MM.1S (cell line): Measurements from ENCODE around the gene NDP.

Experiments used
- CTCF ChIP-seq: fragments of 300-600 bp; sonication (generic); IDR thresholded peaks from 2 replicates; pipeline ENCODE4 v1.5.1; 2016; ENCODE audit warnings: antibody characterized with exemption, low read length, mixed read lengths
- EZH2 ChIP-seq: fragments of 300-600 bp; sonication (generic); optimal IDR thresholded peaks from 2 replicates; pipeline ENCODE3; 2017; ENCODE audit warnings: low read depth, mild to moderate bottlenecking, antibody characterized with exemption, low read length, mixed read lengths
- EZH2phosphoT487 ChIP-seq: fragments of 300-600 bp; sonication (generic); IDR thresholded peaks from 2 replicates; pipeline ENCODE4 v1.6.1; 2018; ENCODE audit warnings: antibody characterized with exemption, low read length

DNA sequence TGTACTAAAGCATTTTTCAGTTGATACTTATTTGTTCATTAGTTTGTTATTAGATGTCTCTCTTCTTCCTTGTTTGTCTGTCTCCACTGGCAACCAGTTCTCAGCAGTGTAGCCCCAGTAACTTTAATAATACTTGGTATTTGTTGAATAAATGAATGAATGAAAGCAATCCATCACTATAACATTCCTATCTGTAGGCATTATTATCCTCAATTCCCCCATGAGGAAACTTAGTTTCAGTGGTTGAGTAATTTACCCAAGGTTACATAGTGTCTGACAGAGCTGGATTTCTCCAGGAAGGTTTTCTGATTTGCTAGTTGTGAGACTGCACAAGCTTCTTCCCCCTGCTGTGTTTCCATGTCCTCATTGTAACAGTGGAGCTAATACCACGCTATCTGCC is 63.2 kb downstream of the NDP start:
- TF ChIP-seq EZH2 (no peak), CTCF (no peak), EZH2phosphoT487 (no peak)
